Ishikawa (cell line): ENCODE results near the gene TNIK.

Experiments
- CEBPB ChIP-seq: IDR thresholded peaks from 2 replicates; pipeline ENCODE4 v1.6.1; 2012
- CREB1 ChIP-seq: IDR thresholded peaks from 2 replicates; pipeline ENCODE4 v1.6.1; 2012; ENCODE audit warnings: low read depth
- EGR1 ChIP-seq: IDR thresholded peaks from 2 replicates; pipeline ENCODE4 v1.6.1; 2012
- EP300 ChIP-seq: IDR thresholded peaks from 2 replicates; pipeline ENCODE4 v1.6.1; 2012; ENCODE audit warnings: borderline replicate concordance
- FOXM1 ChIP-seq: IDR thresholded peaks from 2 replicates; pipeline ENCODE4 v1.6.1; 2012; ENCODE audit warnings: low read depth, borderline replicate concordance
- NFIC ChIP-seq: IDR thresholded peaks from 2 replicates; pipeline ENCODE4 v1.6.1; 2012
- RAD21 ChIP-seq: IDR thresholded peaks from 2 replicates; pipeline ENCODE4 v1.6.1; 2012; ENCODE audit warnings: low read depth
- TAF1 ChIP-seq: IDR thresholded peaks from 2 replicates; pipeline ENCODE4 v1.6.1; 2012; ENCODE audit warnings: low read depth, mild to moderate bottlenecking
- TF ChIP-seq, protein P1 (sequence below): IDR thresholded peaks from 2 replicates; pipeline ENCODE4 v1.6.1; 2012

DNA sequence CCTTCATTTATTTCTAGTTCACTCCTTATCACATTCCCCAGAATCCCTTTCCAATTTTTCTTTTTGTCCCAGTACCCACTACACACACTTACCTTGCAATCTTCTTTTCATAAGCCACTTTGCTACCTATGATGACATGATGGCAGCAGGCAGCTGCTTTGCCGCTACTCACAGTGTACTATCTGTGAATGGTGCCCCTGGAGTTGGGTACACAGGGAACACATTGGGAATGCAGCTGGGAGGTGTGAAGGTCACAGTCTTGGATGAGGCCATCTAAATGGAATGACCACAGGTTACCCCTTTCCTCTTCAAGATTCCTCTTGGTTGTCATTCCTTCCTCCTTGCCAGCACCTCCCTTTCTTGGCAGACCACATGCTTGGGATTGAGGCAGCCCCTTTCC lies 20.8 kb upstream of the TNIK start:
- no peak for TF ChIP-seq FOXM1
- TF ChIP-seq NFIC = no peak
- no peak for TF ChIP-seq EP300
- no peak for TF ChIP-seq CEBPB
- TF ChIP-seq RAD21 = no peak
- TF ChIP-seq TAF1 = no peak
- TF ChIP-seq, protein P1, sequence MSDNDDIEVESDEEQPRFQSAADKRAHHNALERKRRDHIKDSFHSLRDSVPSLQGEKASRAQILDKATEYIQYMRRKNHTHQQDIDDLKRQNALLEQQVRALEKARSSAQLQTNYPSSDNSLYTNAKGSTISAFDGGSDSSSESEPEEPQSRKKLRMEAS = no peak
- no peak for TF ChIP-seq CREB1
- TF ChIP-seq EGR1 = no peak
